CD1c-positive myeloid dendritic cell (primary cell): ENCODE results near the gene SPEG.

Source experiments
- DNase-seq: peaks from one replicate; pipeline ENCODE4 v3.0.0-alpha.2; 2016; ENCODE audit errors: extremely low spot score

SPEG gene

GRCh38 chr2:219512524-219513216 lies 78.0 kb downstream of the SPEG start:
- DNase-seq = no peak

- no peak for DNase-seq
These were observed 79.1 kb downstream of the SPEG start for GRCh38 chr2:219513787-219514186.

GRCh38 chr2:219514196-219514761 lies 79.6 kb downstream of the SPEG start, which contains the start of gene ASIC4:
TSS of gene ASIC4 (plus strand) at chr2:219514482. CDS start at chr2:219514725, 243 bp downstream.
- peak; percentile 6 for DNase-seq

GRCh38 chr2:219514836-219515235 lies 80.2 kb downstream of the SPEG start:
- no peak for DNase-seq

- DNase-seq = no peak
These were observed 81.4 kb downstream of the SPEG start for GRCh38 chr2:219515874-219516629.

GRCh38 chr2:219516888-219517287 lies 82.2 kb downstream of the SPEG start:
- no peak for DNase-seq

GRCh38 chr2:219517954-219518778 lies 83.5 kb downstream of the SPEG start:
- DNase-seq = no peak

GRCh38 chr2:219519526-219519916 lies 84.9 kb downstream of the SPEG start:
- no peak for DNase-seq

GRCh38 chr2:219520079-219520478 lies 85.4 kb downstream of the SPEG start:
- no peak for DNase-seq

GRCh38 chr2:219521066-219521880 lies 86.6 kb downstream of the SPEG start:
- no peak for DNase-seq

- DNase-seq = no peak
These were observed 87.7 kb downstream of the SPEG start for GRCh38 chr2:219522111-219523030.

- no peak for DNase-seq
These were observed 88.5 kb downstream of the SPEG start for GRCh38 chr2:219523031-219523671.

GRCh38 chr2:219524817-219525216 lies 90.2 kb downstream of the SPEG start:
- no peak for DNase-seq

- DNase-seq = no peak
These were observed 91.0 kb downstream of the SPEG start for GRCh38 chr2:219525533-219526232.

- DNase-seq = no peak
These were observed 91.9 kb downstream of the SPEG start for GRCh38 chr2:219526320-219527075.

GRCh38 chr2:219527076-219527394 lies 92.4 kb downstream of the SPEG start:
- DNase-seq = no peak

- no peak for DNase-seq
These were observed 92.8 kb downstream of the SPEG start for GRCh38 chr2:219527472-219527871.
